ENCODE results near the gene OLA1.

- TF ChIP-seq CTCF (IDR thresholded peaks at IDR 0.05; ENCODE audit: insufficient read depth, low read length, poor library complexity, severe bottlenecking) = peak; percentile 77
- no peak for TF ChIP-seq EZH2phosphoT487 (conservative IDR thresholded peaks at IDR 0.05; ENCODE audit: low read length)
These were observed 90.3 kb downstream of the OLA1 start for GRCh38 chr2:174158003-174158402.
